GM23338 (cell line): ENCODE data around the gene NCSTN. TPM values are rescaled to one million over a fixed set of nuclear protein-coding genes. Genes with fewer than 3 reads are reported as not detected.

Experiments
- ATAC-seq: fragments of 200-7000 bp; cut with Tn5 transposase; 3 replicates; pipeline ENCODE4 v1.9.1; 2020
- DNase-seq: peaks from one replicate; pipeline ENCODE4 v3.0.0-alpha.2; 2015; ENCODE audit warnings: low spot score
- H2AFZ ChIP-seq: fragments of 200-600 bp; sonication (generic); 2 replicates; pipeline ENCODE4 v1.8.0; 2016; ENCODE audit warnings: antibody characterized with exemption, mild to moderate bottlenecking, moderate library complexity
- H3F3A ChIP-seq: fragments of 200-600 bp; sonication (generic); replicated peaks from 2 replicates; pipeline ENCODE4 v1.8.0; 2017; ENCODE audit warnings: antibody characterized with exemption, mixed run types, low read depth
- H3K27ac ChIP-seq: fragments of 200-600 bp; sonication (generic); 2 replicates; pipeline ENCODE4 v1.6.1; 2016; ENCODE audit warnings: low read depth
- H3K27me3 ChIP-seq: fragments of 200-600 bp; sonication (generic); 2 replicates; pipeline ENCODE4 v1.8.0; 2016; ENCODE audit warnings: mild to moderate bottlenecking, mixed run types, moderate library complexity; ENCODE audit not compliant: insufficient read depth
- H3K36me3 ChIP-seq: fragments of 200-600 bp; sonication (generic); 2 replicates; pipeline ENCODE4 v1.8.0; 2016; ENCODE audit warnings: mild to moderate bottlenecking; ENCODE audit not compliant: insufficient read depth
- H3K4me1 ChIP-seq: fragments of 200-600 bp; sonication (generic); 2 replicates; pipeline ENCODE4 v1.8.0; 2016; ENCODE audit warnings: mild to moderate bottlenecking, moderate library complexity; ENCODE audit not compliant: insufficient read depth
- H3K4me2 ChIP-seq: fragments of 200-600 bp; sonication (generic); 2 replicates; pipeline ENCODE4 v1.7.1; 2017; ENCODE audit warnings: mixed run types
- H3K4me3 ChIP-seq: fragments of 200-600 bp; sonication (generic); 2 replicates; pipeline ENCODE4 v1.6.1; 2016; ENCODE audit warnings: mixed run types
- H3K79me2 ChIP-seq: fragments of 200-600 bp; sonication (generic); replicated peaks from 2 replicates; pipeline ENCODE4 v1.8.0; 2017; ENCODE audit warnings: mild to moderate bottlenecking; ENCODE audit not compliant: insufficient read depth
- H3K9me2 ChIP-seq: fragments of 200-600 bp; sonication (generic); 2 replicates; pipeline ENCODE4 v1.8.0; 2017; ENCODE audit not compliant: insufficient read depth
- H4K20me1 ChIP-seq: fragments of 200-600 bp; sonication (generic); replicated peaks from 2 replicates; pipeline ENCODE4 v1.8.0; 2017; ENCODE audit warnings: mild to moderate bottlenecking; ENCODE audit not compliant: insufficient read depth
- H3K27ac Mint-ChIP-seq: 2 replicates; pipeline ENCODE4 v1.8.0; 2020; ENCODE audit warnings: inconsistent platforms, mild to moderate bottlenecking, moderate library complexity, mixed read lengths
- H3K27me3 Mint-ChIP-seq: 3 replicates; pipeline ENCODE4 v1.8.0; 2022; ENCODE audit warnings: low read depth, mild to moderate bottlenecking, moderate library complexity, mixed read lengths, inconsistent platforms; ENCODE audit not compliant: insufficient read depth, poor library complexity
- H3K36me3 Mint-ChIP-seq: 3 replicates; pipeline ENCODE4 v1.8.0; 2021; ENCODE audit warnings: low read depth, mild to moderate bottlenecking, inconsistent platforms, moderate library complexity, mixed read lengths
- H3K4me1 Mint-ChIP-seq: 3 replicates; pipeline ENCODE4 v1.8.0; 2020; ENCODE audit warnings: mild to moderate bottlenecking, inconsistent platforms, mixed read lengths
- H3K4me3 Mint-ChIP-seq: 3 replicates; pipeline ENCODE4 v1.8.0; 2021; ENCODE audit warnings: moderate library complexity, mild to moderate bottlenecking, inconsistent platforms, mixed read lengths
- H3K9me3 Mint-ChIP-seq: 3 replicates; pipeline ENCODE4 v1.8.0; 2020; ENCODE audit warnings: moderate library complexity, mild to moderate bottlenecking, inconsistent platforms, mixed read lengths
- CREB1 ChIP-seq: fragments of 250-450 bp; sonication (Bioruptor Pico); IDR thresholded peaks from 2 replicates; pipeline ENCODE4 v1.5.0; 2020; ENCODE audit warnings: low read depth, mild to moderate bottlenecking, moderate library complexity
- CTCF ChIP-seq, 2 experiments: fragments of 200-600 bp in 1 of 2; sonication (generic) in 1 of 2; conservative IDR thresholded peaks; 2 replicates each; pipeline versions ENCODE4 v1.5.1 to v1.6.1; 2016 to 2017; ENCODE audit warnings: antibody characterized with exemption in 2 of 2, low read depth in 2 of 2, mild to moderate bottlenecking in 2 of 2, moderate library complexity in 1 of 2
- ETS1 ChIP-seq: IDR thresholded peaks from 2 replicates; pipeline ENCODE4 v1.6.1; 2016; ENCODE audit warnings: antibody characterized with exemption
- EZH2 ChIP-seq: fragments of 200-600 bp; sonication (generic); IDR thresholded peaks from one replicate; pipeline ENCODE4 v1.8.0; 2017; ENCODE audit warnings: antibody characterized with exemption, mild to moderate bottlenecking, low read depth; ENCODE audit not compliant: unreplicated experiment
- EZH2phosphoT487 ChIP-seq: fragments of 200-600 bp; sonication (generic); IDR thresholded peaks from one replicate; pipeline ENCODE4 v1.8.1; 2018; ENCODE audit warnings: antibody characterized with exemption; ENCODE audit not compliant: unreplicated experiment
- JUNB ChIP-seq: IDR thresholded peaks from one replicate; pipeline ENCODE4 v1.6.1; 2016; ENCODE audit warnings: antibody characterized with exemption; ENCODE audit not compliant: unreplicated experiment
- NANOG ChIP-seq: IDR thresholded peaks from 2 replicates; pipeline ENCODE4 v1.6.1; 2016; ENCODE audit warnings: antibody characterized with exemption, borderline replicate concordance
- POLR2AphosphoS5 ChIP-seq: IDR thresholded peaks from 2 replicates; pipeline ENCODE4 v1.6.1; 2016; ENCODE audit warnings: antibody characterized with exemption, low read depth
- REST ChIP-seq: IDR thresholded peaks from one replicate; pipeline ENCODE4 v1.6.1; 2018; ENCODE audit warnings: antibody characterized with exemption; ENCODE audit not compliant: unreplicated experiment
- STAT1 ChIP-seq: IDR thresholded peaks from one replicate; pipeline ENCODE4 v1.6.1; 2016; ENCODE audit warnings: antibody characterized with exemption; ENCODE audit not compliant: unreplicated experiment
- ZNF114 ChIP-seq: fragments of 250-450 bp; sonication (Bioruptor Pico); IDR thresholded peaks from 2 replicates; pipeline ENCODE4 v1.5.0; 2020; ENCODE audit warnings: mild to moderate bottlenecking, moderate library complexity
- ZNF331 ChIP-seq: fragments of 250-450 bp; sonication (Bioruptor Pico); IDR thresholded peaks from 2 replicates; pipeline ENCODE4 v1.5.0; 2020; ENCODE audit warnings: low read depth, mild to moderate bottlenecking, moderate library complexity
- ZNF462 ChIP-seq: fragments of 250-450 bp; sonication (Bioruptor Pico); IDR thresholded peaks from 2 replicates; pipeline ENCODE4 v1.5.0; 2020; ENCODE audit warnings: mild to moderate bottlenecking, moderate library complexity
- polyA plus RNA-seq: library from polyadenylated mRNA; unstranded; fragments of >200 nt; fragmentation: Nextera tagmentation; extraction: Ambion mirVana; gene quantifications from 2 replicates; pipeline ENCODE4 v1.2.1, GENCODE V29; 2016
- total RNA-seq: library from RNA; depleted of rRNA; stranded (reverse); fragments of >200 nt; shearing (Covaris generic); gene quantifications from 2 replicates; pipeline ENCODE4 v1.2.3, GENCODE V29; 2014

NCSTN gene
- total and polyA plus RNA-seq, 2 experiments from 2014 or later: 36.0 to 45.9 TPM

GRCh38 chr1:160402001-160402795, 59.0 kb downstream of the NCSTN start:
- H3K36me3 Mint-ChIP-seq: peaks cover 12% of the 10 kb centered on the region
- Histone ChIP-seq H3K9me2 (no peaks in the 10 kb centered on the region), H3K4me1 (peaks cover 60% of the 10 kb centered on the region), H3K4me2 (peak overlapping the region; percentile 100), H3K27ac (no peak overlapping the region), H3K79me2 (peaks cover 67% of the 10 kb centered on the region), H3F3A (peaks cover 12% of the 10 kb centered on the region; the same call in 1 of the 2 replicates), H4K20me1 (peaks cover 17% of the 10 kb centered on the region; the same call in 1 of the 2 replicates), H2AFZ (no peak overlapping the region), H3K4me3 (peak overlapping the region; percentile 99), H3K36me3 (no peaks in the 10 kb centered on the region), H3K27me3 (no peaks in the 10 kb centered on the region)
- peaks cover 70% of the 10 kb centered on the region for H3K4me1 Mint-ChIP-seq
- H3K4me3 Mint-ChIP-seq: peak overlapping the region; percentile 81
- H3K9me3 Mint-ChIP-seq: no peaks in the 10 kb centered on the region
- no peak for ATAC-seq
- DNase-seq: no peak
- TF ChIP-seq JUNB: no peak
- TF ChIP-seq CREB1 (CRISPR knock-in tag): no peak
- TF ChIP-seq ZNF114 (CRISPR knock-in tag): no peak
- TF ChIP-seq STAT1: no peak
- no peak for TF ChIP-seq ETS1
- TF ChIP-seq EZH2: no peak
- TF ChIP-seq CTCF (conservative IDR thresholded peaks at IDR 0.05; ENCODE audit: low read depth in 2 of 2): no peak
- TF ChIP-seq REST: no peak
- no peak for TF ChIP-seq EZH2phosphoT487
- TF ChIP-seq POLR2AphosphoS5: no peak
- TF ChIP-seq ZNF331 (CRISPR knock-in tag): no peak
- TF ChIP-seq NANOG: no peak
- no peak for TF ChIP-seq ZNF462 (CRISPR knock-in tag)
- 0 out of 2 replicates have a peak overlapping the region, but pooled peaks have one; percentile 7 for H3K27ac Mint-ChIP-seq
- peaks cover 10% of the 10 kb centered on the region for H3K27me3 Mint-ChIP-seq
